ENCODE measurements around the gene PRKCE. TPM values are rescaled to one million over a fixed set of nuclear protein-coding genes. Genes with fewer than 3 reads are reported as not detected.

The PRKCE gene
- total and polyA plus RNA-seq, 2 experiments from 2014 or later, result 0.94 to 1.2 TPM

DNA sequence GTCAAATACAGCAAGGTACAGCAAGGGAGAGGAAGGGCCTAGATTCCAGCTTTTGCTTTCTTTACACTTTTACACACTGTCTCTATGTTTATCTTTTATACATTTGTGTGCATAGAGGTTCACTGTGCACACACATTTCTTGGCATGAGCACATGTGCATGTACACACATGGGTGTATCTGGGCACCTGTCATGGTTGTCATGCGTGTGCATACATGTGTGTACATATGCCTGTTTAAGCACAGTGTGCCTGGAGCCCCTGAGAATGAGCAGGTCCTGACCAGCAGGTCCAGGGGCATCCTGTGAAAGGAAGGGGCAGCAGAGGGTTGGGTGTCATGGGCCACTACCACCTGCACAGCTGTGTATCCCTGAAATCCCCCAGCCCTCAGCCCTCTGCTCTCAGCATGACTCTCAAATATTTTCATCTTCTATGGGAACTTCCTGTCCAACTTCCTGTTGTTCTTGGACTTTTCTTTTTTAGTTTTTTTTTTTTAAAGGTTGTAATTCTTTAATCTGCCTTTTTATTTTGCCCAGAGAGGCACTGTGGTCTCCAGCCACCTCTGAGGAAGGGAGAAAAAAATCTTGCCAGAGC, 548.7 kb downstream of the PRKCE start:
- Histone ChIP-seq H3K36me3 (ENCODE audit: insufficient read depth) (no peaks in the 10 kb centered on the region), H3K27me3 (ENCODE audit: insufficient read depth) (no peaks in the 10 kb centered on the region), H3K79me2 (replicated peaks; ENCODE audit: insufficient read depth) (no peaks in the 10 kb centered on the region), H3F3A (replicated peaks; ENCODE audit: low read depth) (no peaks in the 10 kb centered on the region), H2AFZ (no peak overlapping the region), H3K9me2 (ENCODE audit: insufficient read depth) (no peaks in the 10 kb centered on the region; the same call in 1 of the 2 replicates), H4K20me1 (replicated peaks; ENCODE audit: insufficient read depth) (no peaks in the 10 kb centered on the region), H3K4me2 (no peak overlapping the region), H3K4me1 (ENCODE audit: insufficient read depth) (0 out of 2 replicates have a peak, but pooled peaks cover 4% of the 10 kb centered on the region), H3K27ac (ENCODE audit: low read depth) (no peak overlapping the region), H3K4me3 (no peak overlapping the region)
- H3K36me3 Mint-ChIP-seq (ENCODE audit: low read depth), result no peaks in the 10 kb centered on the region
- DNase-seq (ENCODE audit: low spot score), result no peak
- ATAC-seq, result no peak
- H3K9me3 Mint-ChIP-seq, result no peaks in the 10 kb centered on the region; the same call in 1 of the 3 replicates
- no peaks in the 10 kb centered on the region; the same call in 2 of the 3 replicates for H3K4me1 Mint-ChIP-seq
- peaks cover 3% of the 10 kb centered on the region for H3K27me3 Mint-ChIP-seq (ENCODE audit: insufficient read depth, low read depth, poor library complexity)
- no peak for TF ChIP-seq EZH2 (IDR thresholded peaks at IDR 0.05; ENCODE audit: low read depth, unreplicated experiment)
- TF ChIP-seq POLR2AphosphoS5 (IDR thresholded peaks at IDR 0.05; ENCODE audit: low read depth), result no peak
- TF ChIP-seq, protein P1, sequence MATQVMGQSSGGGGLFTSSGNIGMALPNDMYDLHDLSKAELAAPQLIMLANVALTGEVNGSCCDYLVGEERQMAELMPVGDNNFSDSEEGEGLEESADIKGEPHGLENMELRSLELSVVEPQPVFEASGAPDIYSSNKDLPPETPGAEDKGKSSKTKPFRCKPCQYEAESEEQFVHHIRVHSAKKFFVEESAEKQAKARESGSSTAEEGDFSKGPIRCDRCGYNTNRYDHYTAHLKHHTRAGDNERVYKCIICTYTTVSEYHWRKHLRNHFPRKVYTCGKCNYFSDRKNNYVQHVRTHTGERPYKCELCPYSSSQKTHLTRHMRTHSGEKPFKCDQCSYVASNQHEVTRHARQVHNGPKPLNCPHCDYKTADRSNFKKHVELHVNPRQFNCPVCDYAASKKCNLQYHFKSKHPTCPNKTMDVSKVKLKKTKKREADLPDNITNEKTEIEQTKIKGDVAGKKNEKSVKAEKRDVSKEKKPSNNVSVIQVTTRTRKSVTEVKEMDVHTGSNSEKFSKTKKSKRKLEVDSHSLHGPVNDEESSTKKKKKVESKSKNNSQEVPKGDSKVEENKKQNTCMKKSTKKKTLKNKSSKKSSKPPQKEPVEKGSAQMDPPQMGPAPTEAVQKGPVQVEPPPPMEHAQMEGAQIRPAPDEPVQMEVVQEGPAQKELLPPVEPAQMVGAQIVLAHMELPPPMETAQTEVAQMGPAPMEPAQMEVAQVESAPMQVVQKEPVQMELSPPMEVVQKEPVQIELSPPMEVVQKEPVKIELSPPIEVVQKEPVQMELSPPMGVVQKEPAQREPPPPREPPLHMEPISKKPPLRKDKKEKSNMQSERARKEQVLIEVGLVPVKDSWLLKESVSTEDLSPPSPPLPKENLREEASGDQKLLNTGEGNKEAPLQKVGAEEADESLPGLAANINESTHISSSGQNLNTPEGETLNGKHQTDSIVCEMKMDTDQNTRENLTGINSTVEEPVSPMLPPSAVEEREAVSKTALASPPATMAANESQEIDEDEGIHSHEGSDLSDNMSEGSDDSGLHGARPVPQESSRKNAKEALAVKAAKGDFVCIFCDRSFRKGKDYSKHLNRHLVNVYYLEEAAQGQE (IDR thresholded peaks at IDR 0.05; ENCODE audit: unreplicated experiment), result no peak
- TF ChIP-seq EZH2phosphoT487 (IDR thresholded peaks at IDR 0.05; ENCODE audit: unreplicated experiment), result no peak
- TF ChIP-seq NANOG (IDR thresholded peaks at IDR 0.05; ENCODE audit: borderline replicate concordance), result no peak
- no peak for TF ChIP-seq CREB1 (CRISPR knock-in tag; IDR thresholded peaks at IDR 0.05; ENCODE audit: low read depth)
- TF ChIP-seq, protein P2, sequence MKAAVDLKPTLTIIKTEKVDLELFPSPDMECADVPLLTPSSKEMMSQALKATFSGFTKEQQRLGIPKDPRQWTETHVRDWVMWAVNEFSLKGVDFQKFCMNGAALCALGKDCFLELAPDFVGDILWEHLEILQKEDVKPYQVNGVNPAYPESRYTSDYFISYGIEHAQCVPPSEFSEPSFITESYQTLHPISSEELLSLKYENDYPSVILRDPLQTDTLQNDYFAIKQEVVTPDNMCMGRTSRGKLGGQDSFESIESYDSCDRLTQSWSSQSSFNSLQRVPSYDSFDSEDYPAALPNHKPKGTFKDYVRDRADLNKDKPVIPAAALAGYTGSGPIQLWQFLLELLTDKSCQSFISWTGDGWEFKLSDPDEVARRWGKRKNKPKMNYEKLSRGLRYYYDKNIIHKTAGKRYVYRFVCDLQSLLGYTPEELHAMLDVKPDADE (IDR thresholded peaks at IDR 0.05), result no peak
- TF ChIP-seq ZNF114 (CRISPR knock-in tag; IDR thresholded peaks at IDR 0.05), result no peak
- TF ChIP-seq STAT1 (IDR thresholded peaks at IDR 0.05; ENCODE audit: unreplicated experiment), result no peak
- TF ChIP-seq, protein P3, sequence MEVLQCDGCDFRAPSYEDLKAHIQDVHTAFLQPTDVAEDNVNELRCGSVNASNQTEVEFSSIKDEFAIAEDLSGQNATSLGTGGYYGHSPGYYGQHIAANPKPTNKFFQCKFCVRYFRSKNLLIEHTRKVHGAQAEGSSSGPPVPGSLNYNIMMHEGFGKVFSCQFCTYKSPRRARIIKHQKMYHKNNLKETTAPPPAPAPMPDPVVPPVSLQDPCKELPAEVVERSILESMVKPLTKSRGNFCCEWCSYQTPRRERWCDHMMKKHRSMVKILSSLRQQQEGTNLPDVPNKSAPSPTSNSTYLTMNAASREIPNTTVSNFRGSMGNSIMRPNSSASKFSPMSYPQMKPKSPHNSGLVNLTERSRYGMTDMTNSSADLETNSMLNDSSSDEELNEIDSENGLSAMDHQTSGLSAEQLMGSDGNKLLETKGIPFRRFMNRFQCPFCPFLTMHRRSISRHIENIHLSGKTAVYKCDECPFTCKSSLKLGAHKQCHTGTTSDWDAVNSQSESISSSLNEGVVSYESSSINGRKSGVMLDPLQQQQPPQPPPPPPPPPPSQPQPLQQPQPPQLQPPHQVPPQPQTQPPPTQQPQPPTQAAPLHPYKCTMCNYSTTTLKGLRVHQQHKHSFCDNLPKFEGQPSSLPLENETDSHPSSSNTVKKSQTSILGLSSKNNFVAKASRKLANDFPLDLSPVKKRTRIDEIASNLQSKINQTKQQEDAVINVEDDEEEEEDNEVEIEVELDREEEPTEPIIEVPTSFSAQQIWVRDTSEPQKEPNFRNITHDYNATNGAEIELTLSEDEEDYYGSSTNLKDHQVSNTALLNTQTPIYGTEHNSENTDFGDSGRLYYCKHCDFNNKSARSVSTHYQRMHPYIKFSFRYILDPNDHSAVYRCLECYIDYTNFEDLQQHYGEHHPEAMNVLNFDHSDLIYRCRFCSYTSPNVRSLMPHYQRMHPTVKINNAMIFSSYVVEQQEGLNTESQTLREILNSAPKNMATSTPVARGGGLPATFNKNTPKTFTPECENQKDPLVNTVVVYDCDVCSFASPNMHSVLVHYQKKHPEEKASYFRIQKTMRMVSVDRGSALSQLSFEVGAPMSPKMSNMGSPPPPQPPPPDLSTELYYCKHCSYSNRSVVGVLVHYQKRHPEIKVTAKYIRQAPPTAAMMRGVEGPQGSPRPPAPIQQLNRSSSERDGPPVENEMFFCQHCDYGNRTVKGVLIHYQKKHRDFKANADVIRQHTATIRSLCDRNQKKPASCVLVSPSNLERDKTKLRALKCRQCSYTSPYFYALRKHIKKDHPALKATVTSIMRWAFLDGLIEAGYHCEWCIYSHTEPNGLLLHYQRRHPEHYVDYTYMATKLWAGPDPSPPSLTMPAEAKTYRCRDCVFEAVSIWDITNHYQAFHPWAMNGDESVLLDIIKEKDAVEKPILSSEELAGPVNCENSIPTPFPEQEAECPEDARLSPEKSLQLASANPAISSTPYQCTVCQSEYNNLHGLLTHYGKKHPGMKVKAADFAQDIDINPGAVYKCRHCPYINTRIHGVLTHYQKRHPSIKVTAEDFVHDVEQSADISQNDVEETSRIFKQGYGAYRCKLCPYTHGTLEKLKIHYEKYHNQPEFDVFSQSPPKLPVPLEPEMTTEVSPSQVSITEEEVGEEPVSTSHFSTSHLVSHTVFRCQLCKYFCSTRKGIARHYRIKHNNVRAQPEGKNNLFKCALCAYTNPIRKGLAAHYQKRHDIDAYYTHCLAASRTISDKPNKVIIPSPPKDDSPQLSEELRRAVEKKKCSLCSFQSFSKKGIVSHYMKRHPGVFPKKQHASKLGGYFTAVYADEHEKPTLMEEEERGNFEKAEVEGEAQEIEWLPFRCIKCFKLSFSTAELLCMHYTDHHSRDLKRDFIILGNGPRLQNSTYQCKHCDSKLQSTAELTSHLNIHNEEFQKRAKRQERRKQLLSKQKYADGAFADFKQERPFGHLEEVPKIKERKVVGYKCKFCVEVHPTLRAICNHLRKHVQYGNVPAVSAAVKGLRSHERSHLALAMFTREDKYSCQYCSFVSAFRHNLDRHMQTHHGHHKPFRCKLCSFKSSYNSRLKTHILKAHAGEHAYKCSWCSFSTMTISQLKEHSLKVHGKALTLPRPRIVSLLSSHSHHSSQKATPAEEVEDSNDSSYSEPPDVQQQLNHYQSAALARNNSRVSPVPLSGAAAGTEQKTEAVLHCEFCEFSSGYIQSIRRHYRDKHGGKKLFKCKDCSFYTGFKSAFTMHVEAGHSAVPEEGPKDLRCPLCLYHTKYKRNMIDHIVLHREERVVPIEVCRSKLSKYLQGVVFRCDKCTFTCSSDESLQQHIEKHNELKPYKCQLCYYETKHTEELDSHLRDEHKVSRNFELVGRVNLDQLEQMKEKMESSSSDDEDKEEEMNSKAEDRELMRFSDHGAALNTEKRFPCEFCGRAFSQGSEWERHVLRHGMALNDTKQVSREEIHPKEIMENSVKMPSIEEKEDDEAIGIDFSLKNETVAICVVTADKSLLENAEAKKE (CRISPR knock-in tag; IDR thresholded peaks at IDR 0.05), result no peak
- TF ChIP-seq JUNB (IDR thresholded peaks at IDR 0.05; ENCODE audit: unreplicated experiment), result no peak
- TF ChIP-seq, protein P4, sequence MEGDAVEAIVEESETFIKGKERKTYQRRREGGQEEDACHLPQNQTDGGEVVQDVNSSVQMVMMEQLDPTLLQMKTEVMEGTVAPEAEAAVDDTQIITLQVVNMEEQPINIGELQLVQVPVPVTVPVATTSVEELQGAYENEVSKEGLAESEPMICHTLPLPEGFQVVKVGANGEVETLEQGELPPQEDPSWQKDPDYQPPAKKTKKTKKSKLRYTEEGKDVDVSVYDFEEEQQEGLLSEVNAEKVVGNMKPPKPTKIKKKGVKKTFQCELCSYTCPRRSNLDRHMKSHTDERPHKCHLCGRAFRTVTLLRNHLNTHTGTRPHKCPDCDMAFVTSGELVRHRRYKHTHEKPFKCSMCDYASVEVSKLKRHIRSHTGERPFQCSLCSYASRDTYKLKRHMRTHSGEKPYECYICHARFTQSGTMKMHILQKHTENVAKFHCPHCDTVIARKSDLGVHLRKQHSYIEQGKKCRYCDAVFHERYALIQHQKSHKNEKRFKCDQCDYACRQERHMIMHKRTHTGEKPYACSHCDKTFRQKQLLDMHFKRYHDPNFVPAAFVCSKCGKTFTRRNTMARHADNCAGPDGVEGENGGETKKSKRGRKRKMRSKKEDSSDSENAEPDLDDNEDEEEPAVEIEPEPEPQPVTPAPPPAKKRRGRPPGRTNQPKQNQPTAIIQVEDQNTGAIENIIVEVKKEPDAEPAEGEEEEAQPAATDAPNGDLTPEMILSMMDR (conservative IDR thresholded peaks at IDR 0.05; ENCODE audit: low read depth in 2 of 2), result no peak
- no peak for TF ChIP-seq ZNF331 (CRISPR knock-in tag; IDR thresholded peaks at IDR 0.05; ENCODE audit: low read depth)
- no peak overlapping the region for H3K27ac Mint-ChIP-seq
- no peak overlapping the region for H3K4me3 Mint-ChIP-seq
